Stimulated activated CD8-positive, alpha-beta memory T cell treated with anti-CD3 and anti-CD28 coated beads, Interleukin-15, amount 100 ng/mL, for 24 hours (primary cell): ENCODE data around the gene SPINK2.

Experiments
- DNase-seq: peaks from one replicate; pipeline ENCODE4 v3.0.0-alpha.2; 2020; ENCODE audit warnings: low read depth

Gene SPINK2

GRCh38 chr4:56799824-56800756 lies 21.4 kb downstream of the SPINK2 start:
- DNase-seq = peak; percentile 49

DNA sequence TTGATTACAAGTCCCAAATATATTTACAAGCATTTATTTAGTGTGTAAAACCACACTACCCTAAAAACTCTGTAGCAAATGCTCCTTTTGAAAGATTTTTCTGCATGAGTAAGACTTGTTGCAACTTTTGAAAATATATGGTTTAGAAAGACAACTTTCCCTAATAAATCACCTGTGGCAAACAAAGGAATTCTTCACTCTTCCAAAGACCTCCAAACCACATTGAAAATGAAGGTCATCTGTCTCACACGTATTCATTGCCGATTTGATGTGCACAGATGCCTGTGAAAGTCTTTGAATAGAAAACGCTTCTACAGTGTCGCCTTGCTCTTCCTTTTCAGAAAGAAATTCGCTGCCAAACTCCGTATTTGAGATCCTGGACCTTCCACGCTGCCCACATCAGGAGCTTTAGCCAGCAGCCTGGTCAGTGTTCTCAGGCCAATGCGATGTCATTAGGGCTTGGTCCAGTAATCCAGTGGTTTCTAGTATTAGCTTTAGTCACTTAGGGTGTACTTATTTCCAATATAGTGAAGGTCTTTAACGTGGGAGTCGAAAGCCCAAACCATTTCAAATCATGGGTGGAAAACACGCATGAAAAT lies 22.2 kb downstream of the SPINK2 start:
- DNase-seq = no peak

DNA sequence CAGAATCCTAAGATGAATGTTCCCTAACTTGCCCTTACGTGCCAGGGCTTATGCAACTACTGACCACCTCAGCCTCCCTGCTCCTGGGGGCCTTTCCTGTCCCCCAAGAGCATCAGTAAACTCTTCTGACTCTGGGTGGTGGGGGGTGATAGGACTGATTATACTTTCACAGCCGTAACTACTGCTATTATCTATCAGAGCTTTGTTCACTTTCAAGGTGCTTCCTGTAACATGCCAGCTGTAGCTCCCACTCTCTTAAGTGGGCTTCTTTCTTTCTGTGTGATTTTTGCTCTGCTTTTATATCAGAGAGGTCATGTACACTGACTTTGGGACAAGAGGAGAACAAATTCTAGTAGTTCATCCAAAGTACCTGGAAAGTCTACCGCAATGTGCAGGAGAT lies 25.3 kb downstream of the SPINK2 start:
- DNase-seq = no peak

DNA sequence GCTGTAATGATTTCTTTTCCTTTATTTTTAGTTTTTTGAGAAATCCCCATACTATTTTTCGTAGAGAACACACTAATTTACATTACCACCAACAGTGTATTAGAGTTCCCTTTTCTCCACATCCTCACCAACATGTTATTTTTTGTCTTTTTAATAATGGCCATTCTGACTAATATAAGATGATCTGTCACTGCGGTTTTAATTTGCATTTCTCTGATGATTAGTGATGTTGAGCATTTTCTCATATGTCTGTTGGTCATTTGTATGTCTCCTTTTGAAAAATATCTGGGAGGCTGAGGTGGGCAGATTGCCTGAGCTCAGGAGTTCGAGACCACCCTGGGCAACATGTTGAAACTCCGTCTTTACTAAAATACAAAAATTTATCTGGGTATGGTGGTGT lies 30.2 kb downstream of the SPINK2 start:
- no peak for DNase-seq

DNA sequence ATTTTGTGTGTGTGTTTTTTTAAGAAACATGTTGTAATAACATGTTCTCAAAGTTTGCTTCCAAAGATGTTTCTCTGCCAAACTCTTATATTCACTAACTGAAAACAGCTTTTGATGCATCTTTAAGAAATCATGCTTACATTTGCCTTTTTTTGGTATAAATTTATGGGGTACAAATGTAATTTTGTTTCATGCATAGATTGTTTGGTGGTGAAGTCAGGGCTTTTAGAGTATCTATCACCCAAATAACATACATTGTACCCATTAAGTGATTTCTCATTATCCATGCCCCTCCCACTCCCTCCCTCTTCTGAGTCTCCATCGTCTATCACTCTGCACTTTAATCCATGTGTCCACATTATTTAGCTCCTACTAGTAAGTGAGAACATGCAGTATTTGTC lies 30.8 kb downstream of the SPINK2 start:
- DNase-seq = no peak

DNA sequence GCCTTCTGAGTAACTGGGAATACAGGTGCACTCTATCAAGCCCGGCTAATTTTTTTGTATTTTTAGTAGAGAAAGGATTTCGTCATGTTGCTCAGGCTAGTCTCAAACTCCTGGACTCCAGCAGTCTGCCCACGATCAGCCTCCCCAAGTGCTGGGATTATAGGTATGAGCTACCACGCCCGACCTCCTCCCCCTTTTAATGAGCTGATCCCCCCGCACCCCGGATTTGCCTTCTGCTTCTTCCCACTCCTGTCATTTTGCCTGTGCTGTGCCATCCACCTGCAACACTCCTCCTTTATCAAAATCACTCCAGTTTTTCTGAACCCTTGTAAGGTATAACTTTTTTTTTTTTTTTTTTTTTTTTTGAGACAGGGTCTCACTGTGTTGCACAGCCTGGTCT lies 33.4 kb downstream of the SPINK2 start:
- no peak for DNase-seq

DNA sequence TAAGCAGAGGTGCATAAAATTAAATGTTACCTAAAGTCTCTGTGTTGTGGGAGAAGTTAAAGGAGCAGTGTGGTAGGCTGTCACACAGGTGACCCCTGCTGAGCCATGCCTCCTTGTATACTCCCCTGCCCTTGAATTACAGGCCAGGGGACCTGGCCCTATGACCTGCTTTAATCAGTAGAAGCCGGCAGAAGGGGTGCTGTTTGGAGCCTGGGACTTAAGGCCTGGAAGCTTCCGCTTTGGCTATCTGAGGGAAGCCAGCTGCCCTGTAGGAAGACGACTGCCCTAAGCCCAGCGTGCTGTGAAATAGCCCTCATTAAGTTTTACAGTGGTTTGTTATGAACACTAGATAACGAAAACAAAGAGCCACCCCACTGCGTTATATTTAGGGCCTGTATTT lies 34.1 kb downstream of the SPINK2 start:
- DNase-seq = no peak

DNA sequence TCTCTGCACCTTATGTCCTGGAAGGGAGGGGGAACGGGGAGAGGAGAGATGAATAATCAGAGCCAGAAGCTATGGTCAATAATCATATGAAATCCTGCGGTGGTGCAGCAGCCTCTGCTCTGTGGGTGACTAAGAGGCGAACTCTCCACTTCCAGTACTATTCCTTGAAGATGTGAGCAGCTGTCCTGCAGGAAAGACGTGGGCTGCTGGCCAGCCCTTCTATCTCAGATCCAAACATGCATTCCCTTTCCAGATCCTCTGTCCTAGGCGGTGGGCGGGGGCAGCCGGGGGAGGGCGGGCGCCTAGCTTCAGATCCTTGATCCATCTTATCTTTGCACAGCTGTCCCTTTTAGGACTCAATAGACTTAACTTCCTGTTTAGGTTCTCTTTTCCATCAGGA lies 34.5 kb downstream of the SPINK2 start:
- no peak for DNase-seq

GRCh38 chr4:56783986-56784385 lies 37.5 kb downstream of the SPINK2 start:
- no peak for DNase-seq

DNA sequence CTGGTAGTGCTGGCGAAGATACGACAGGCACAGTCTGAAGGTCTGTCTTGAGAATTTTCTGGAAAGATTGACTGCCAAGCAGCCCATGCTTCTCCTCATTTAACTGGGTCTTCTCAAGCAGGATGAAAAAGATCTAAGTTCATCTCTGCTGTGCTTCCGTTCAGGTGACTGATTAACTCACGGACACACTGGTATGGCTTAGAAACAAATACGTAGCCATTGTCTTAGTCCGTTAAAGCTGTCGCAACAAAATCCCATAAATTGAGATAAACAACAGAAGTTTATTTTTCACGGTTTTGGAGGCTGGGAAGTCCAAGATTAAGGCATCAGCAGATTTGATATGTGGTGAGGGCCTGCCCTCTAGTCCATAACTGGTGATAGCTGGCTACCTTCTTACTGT lies 39.5 kb downstream of the SPINK2 start:
- no peak for DNase-seq

DNA sequence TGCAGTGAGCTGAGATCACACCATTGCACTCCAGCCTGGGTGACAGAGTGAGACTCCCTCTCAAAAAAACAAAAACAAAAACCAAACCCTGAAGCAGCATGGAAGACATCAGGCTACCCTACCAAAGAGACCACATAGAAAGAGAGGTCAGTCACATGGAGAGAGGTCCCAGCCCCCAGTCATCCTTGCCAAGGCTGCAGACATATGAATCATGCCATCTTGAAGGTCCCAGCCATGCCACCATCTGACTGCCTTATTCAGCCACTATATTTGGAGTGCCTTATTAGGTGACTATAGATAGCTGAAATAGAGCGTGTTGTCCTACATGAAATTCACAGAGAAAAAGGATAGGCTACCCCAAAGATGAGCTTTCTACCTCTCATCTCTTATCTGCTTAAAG lies 48.2 kb downstream of the SPINK2 start:
- no peak for DNase-seq

- DNase-seq = no peak
These were observed 49.4 kb downstream of the SPINK2 start for GRCh38 chr4:56772134-56772533.

DNA sequence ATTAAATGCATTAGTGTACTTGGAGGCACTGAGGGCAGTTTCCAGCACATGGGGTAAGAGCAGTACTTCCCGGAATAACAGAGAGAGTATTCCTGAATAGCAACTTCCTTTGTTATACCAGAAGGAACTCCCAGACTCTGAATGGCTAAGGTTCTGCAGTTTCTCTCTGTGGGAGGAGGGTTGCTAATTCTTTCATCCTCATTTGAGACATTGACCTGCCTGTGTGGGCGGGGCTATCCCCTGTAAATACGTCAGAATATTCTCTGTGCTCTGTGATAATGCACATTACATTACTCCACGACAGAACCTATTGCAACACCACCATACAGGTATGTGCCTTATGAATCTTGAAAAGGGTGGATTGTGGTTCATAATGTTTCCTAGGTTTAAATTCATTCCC lies 52.7 kb downstream of the SPINK2 start:
- DNase-seq = no peak

DNA sequence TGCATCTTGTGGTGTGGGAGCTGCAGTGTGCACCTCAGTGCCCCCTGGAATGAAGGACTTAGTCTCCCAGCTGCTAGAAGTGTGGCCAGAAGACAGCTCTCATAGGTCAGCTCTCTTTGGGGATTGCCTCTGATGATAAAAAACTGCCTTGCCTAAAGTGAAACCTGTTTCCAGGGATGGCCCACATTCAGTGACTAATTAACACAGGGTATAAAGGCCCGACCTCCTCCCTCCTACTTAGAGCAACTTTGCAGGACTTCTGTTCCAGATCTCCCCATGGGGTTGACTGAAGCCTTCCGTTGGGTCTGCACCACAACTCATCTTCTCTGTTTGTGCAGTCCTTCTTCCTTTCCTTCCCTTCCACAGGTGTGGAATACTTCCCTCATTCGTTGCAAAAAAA lies 53.2 kb downstream of the SPINK2 start:
- no peak for DNase-seq

GRCh38 chr4:56767567-56767966 lies 53.9 kb downstream of the SPINK2 start:
- no peak for DNase-seq

- DNase-seq = no peak
These were observed 56.7 kb downstream of the SPINK2 start for GRCh38 chr4:56764775-56765174.

- no peak for DNase-seq
These were observed 57.3 kb downstream of the SPINK2 start for GRCh38 chr4:56764223-56764622.

- DNase-seq = no peak
These were observed 58.8 kb downstream of the SPINK2 start for GRCh38 chr4:56762484-56763250.

DNA sequence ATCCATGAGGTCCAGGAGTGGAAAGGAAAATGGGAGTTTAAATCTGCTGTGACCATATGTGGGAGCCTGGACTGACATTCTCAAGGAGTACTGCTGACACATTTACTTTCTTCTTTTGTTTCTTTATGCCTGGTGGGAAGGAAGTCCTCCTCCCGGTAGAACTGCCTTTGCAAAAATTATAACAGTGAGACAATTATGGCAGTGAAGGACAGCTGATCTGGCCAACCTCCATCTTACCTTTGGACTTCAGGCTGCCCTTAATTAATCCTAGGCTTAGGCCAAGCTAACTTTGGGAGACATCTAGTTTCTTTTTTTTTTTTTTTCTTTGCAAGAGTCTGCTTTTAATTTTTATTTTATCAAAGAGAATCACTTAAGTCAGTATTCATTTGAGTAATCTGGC lies 61.3 kb downstream of the SPINK2 start:
- DNase-seq = no peak
